Adrenal gland (tissue), 12 donors: ENCODE results near the gene WDR70. TPM values are rescaled to one million over a fixed set of nuclear protein-coding genes. Genes with fewer than 3 reads are reported as not detected.
A peak's percentile ranks its signal among the peaks of the same experiment; 100 is the strongest.
"Not testable (repeated sequence)": the region's sequence is repeated elsewhere in the genome, so short reads cannot be mapped to it uniquely, and the experiment has no call there.

Source experiments
- DNase-seq, 7 donors: peaks; one replicate each; pipeline ENCODE4 v3.0.0-alpha.2; 2019 to 2020
- H3K27ac ChIP-seq, 5 donors: fragments of 200-600 bp; sonication (generic) in 4 of 5; 1 replicate in 3 of 5; 2 replicates in 2 of 5; pipeline versions ENCODE4 v1.5.1 to v1.8.0; 2016 to 2020; ENCODE audit warnings: mild to moderate bottlenecking in 1 of 5
- H3K27me3 ChIP-seq: fragments of 200-600 bp; 2 replicates; pipeline ENCODE4 v1.8.0; 2021
- H3K36me3 ChIP-seq, 2 donors: fragments of 200-600 bp; replicated peaks in 1 of 2; 1 replicate in 1 of 2; 2 replicates in 1 of 2; pipeline versions ENCODE4 v1.5.1 to v1.8.0; 2018 to 2022
- H3K4me1 ChIP-seq, 2 donors: fragments of 200-600 bp; replicated peaks in 1 of 2; 1 replicate in 1 of 2; 2 replicates in 1 of 2; pipeline versions ENCODE4 v1.5.1 to v1.8.0; 2018 to 2021
- H3K4me3 ChIP-seq, 4 donors: fragments of 200-600 bp; sonication (generic) in 3 of 4; one replicate each; pipeline ENCODE4 v1.5.1; 2016 to 2018
- H3K9me3 ChIP-seq, 3 donors: fragments of 200-600 bp; sonication (generic) in 1 of 3; replicated peaks in 1 of 3; 1 replicate in 2 of 3; 2 replicates in 1 of 3; pipeline versions ENCODE4 v1.5.1 to v1.8.0; 2016 to 2021
- CTCF ChIP-seq, 6 experiments: fragments of 450-650 bp in 4 of 6; fragments of 200-600 bp in 2 of 6; sonication (generic) in 1 of 6; IDR thresholded peaks; 1 replicate in 5 of 6; 2 replicates in 1 of 6; pipeline versions ENCODE4 v1.5.1 to v1.8.0; 2016 to 2021; ENCODE audit warnings: antibody characterized with exemption in 6 of 6, mild to moderate bottlenecking in 2 of 6, moderate library complexity in 1 of 6
- POLR2A ChIP-seq, 2 donors: fragments of 450-650 bp; IDR thresholded peaks; one replicate each; pipeline ENCODE4 v1.6.1; 2017; ENCODE audit warnings: antibody characterized with exemption in 2 of 2, mild to moderate bottlenecking in 2 of 2, moderate library complexity in 1 of 2
- WGBS, 4 donors: extraction: QIAGEN DNeasy Blood & Tissue Kit in 2 of 4; methylation state at CpG; one replicate each; pipeline versions ENCODE4 v1.1.5 to v1.1.7; 2013 to 2017; 5-methylcytosine and 5-hydroxymethylcytosine counted together
- intact Hi-C, 2 donors: fragments of 100-400 bp; cut with DNase I; formaldehyde crosslinking; loops; one replicate each; pipeline versions ENCODE4 v1.14.1 to v1.15.0; 2022 to 2023
- polyA plus RNA-seq, 3 donors: library from polyadenylated mRNA; stranded (reverse); fragments of 200-250 nt in 2 of 3; fragments of 350-450 nt in 1 of 3; fragmentation: Illumina TruSeq in 1 of 3; extraction: RNeasy Lipid Tissue Mini Kit (QIAGEN cat#74804) in 1 of 3; gene quantifications; one replicate each; pipeline ENCODE4 v1.2.3, GENCODE V29; 2013 to 2014
- total RNA-seq, 9 donors: library from RNA; depleted of rRNA in 4 of 9; stranded (reverse); fragments of >200 nt in 4 of 9; fragments of 120-200 nt in 1 of 9; fragmentation: NEBNext Ultra II Directional in 1 of 9; extraction: Animal tissue kit (Norgen Biotek cat#: 25700) in 1 of 9; gene quantifications; one replicate each; pipeline versions ENCODE4 v1.1.0 to v1.2.4, GENCODE V29; 2013 to 2023
- donor health status: healthy with polysubstance abuse.
- donor health status: Bipolar disorder and iron deficiency.
- donor health status: DM: yes; HTN: yes; CAD: no.
- donor health status: DM: no; HTN: no; CAD: no.
- donor health status: DM: no; HTN: no; CAD: no.
- donor health status: DM: yes; HTN: yes; CAD: no.

WDR70 gene
- total and polyA plus RNA-seq, 12 donors = 9.2 to 42.6 (median 28.4) TPM

DNA sequence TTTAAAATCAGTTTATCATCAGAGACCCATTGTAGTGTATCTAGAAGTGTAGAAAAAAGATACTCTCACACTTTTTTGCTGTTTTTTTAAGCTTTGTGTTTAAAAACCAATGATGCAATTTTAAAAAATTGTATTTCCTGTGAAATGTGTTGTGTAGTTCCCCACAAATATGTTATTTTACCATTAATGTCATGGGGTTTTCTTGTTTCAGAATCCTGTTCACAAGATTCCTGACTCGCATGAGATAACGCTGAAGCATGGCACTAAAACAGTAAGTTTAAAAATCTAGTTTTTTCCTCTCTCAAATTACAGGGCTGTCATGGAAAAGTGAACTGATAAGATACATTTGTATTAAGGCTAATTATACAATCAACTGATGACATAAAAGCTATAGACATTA is 58.6 kb downstream of the WDR70 start:
- 95 to 99% (median 96%) methylated on average over 2 of the region's 2 CpGs for WGBS, 4 donors
- Histone ChIP-seq H3K9me3 (no peaks in the 10 kb centered on the region), H3K4me3 (no peak overlapping the region), H3K4me1 (peaks cover 0 to 8% of the 10 kb centered on the region in 2 donors), H3K27ac (no peak overlapping the region), H3K36me3 (no peaks in the 10 kb centered on the region), H3K27me3 (no peaks in the 10 kb centered on the region)
- no peak for DNase-seq
- intact Hi-C loops = no loop called here
- TF ChIP-seq CTCF (IDR thresholded peaks at IDR 0.05) = no peak
- no peak for TF ChIP-seq POLR2A (IDR thresholded peaks at IDR 0.05)

GRCh38 chr5:37445783-37446182 is 66.7 kb downstream of the WDR70 start:
- H3K4me1 ChIP-seq, H3K9me3 ChIP-seq, intact Hi-C loops, DNase-seq, H3K36me3 ChIP-seq, H3K27ac ChIP-seq, H3K27me3 ChIP-seq, H3K4me3 ChIP-seq: not testable (repeated sequence)
- 76 to 89% (median 85%) methylated on average over 3 of the region's 3 CpGs for WGBS, 4 donors

DNA sequence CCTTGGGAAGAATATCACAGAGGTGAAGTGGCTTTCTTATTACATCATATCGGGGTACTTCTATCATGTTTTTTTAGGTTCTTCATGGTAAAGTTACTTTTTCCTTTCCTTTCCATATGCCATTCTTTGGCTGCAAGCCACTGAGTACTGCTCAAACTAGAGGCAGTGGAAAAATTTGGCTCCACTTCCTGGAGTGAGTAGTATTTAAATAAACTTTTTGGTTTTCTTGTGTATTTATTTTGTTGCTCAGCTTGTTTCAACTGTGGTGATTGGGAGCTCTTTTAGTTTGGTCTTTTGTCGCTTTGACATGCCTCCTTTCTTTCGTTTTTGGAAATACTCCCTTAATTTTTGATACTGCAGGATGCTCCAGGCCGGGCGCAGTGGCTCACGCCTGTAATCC is 69.8 kb downstream of the WDR70 start:
- intact Hi-C loops = no loop called here
- Histone ChIP-seq H3K27me3 (no peaks in the 10 kb centered on the region), H3K4me3 (no peak overlapping the region), H3K9me3 (no peaks in the 10 kb centered on the region), H3K36me3 (peaks cover 0 to 5% of the 10 kb centered on the region in 2 donors), H3K27ac (no peak overlapping the region), H3K4me1 (no peaks in the 10 kb centered on the region)
- TF ChIP-seq POLR2A (IDR thresholded peaks at IDR 0.05) (no peak), CTCF (IDR thresholded peaks at IDR 0.05) (no peak)
- DNase-seq = no peak
- 95 to 99% (median 98%) methylated on average over 6 of the region's 6 CpGs for WGBS, 4 donors

- intact Hi-C loops, H3K4me1 ChIP-seq, DNase-seq, H3K27ac ChIP-seq, H3K27me3 ChIP-seq, H3K36me3 ChIP-seq, H3K4me3 ChIP-seq, H3K9me3 ChIP-seq: not testable (repeated sequence)
- whole genome bisulfite sequencing, 4 donors = 95 to 100% (median 99%) methylated on average over 3 of the region's 3 CpGs
Observed at GRCh38 chr5:37451991-37452390, 72.9 kb downstream of the WDR70 start.

GRCh38 chr5:37453252-37453651 is 74.1 kb downstream of the WDR70 start:
- H3K27me3 ChIP-seq, intact Hi-C loops, H3K9me3 ChIP-seq, H3K27ac ChIP-seq, H3K4me3 ChIP-seq, H3K36me3 ChIP-seq, DNase-seq, H3K4me1 ChIP-seq: not testable (repeated sequence)
- WGBS, 4 donors = 95 to 99% (median 98%) methylated on average over 6 to 7 of the region's 7 CpGs

DNA sequence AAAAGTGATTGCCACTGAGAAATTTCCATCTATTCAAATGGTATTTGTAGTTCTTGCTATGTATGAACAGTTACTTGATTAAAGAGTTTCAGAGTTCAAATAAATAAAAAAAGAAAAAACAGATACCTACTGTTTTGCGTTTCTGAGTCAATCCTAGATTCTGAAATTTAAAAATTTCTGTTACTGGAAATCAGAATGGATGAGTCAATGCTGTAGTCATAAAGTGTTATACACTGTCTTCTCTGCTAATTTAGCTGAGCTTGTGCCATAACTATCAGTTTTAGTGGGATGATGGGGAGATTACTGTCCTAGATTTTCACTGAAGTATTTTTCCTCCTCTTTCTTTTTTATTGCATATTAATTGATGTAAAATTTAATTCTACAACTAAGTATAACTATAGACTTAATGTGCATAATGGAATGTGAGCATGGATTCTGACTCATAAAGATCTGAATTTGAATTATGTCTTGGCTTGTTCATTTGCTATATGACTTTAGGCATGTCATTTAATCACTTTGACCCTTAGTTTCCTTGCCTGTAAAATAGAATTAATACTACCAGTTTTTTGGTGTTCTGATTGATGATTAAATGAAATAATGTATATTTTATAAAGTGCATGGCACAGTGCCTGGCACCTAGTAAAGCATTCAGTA is 75.4 kb downstream of the WDR70 start:
- H3K9me3 ChIP-seq, H3K36me3 ChIP-seq, intact Hi-C loops, H3K4me1 ChIP-seq, H3K27me3 ChIP-seq, DNase-seq, H3K4me3 ChIP-seq: not testable (repeated sequence)
- WGBS, 4 donors = 52 to 71% (median 65%) methylated on average over 1 of the region's 1 CpG
- peak overlapping the region in 1 of 5 donors; percentile 35 for H3K27ac ChIP-seq

GRCh38 chr5:37463191-37464051 is 84.3 kb downstream of the WDR70 start:
- H3K4me1 ChIP-seq, H3K9me3 ChIP-seq, H3K27me3 ChIP-seq, H3K27ac ChIP-seq, intact Hi-C loops, H3K36me3 ChIP-seq, DNase-seq, H3K4me3 ChIP-seq: not testable (repeated sequence)
- 87 to 89% (median 88%) methylated on average over 7 of the region's 7 CpGs for WGBS, 4 donors

- intact Hi-C loops, H3K9me3 ChIP-seq, H3K27me3 ChIP-seq, H3K36me3 ChIP-seq, H3K27ac ChIP-seq, DNase-seq, H3K4me3 ChIP-seq, H3K4me1 ChIP-seq: not testable (repeated sequence)
- 75 to 80% (median 77%) methylated on average over 2 of the region's 2 CpGs for WGBS, 4 donors
Observed at GRCh38 chr5:37464581-37464980, 85.5 kb downstream of the WDR70 start.

DNA sequence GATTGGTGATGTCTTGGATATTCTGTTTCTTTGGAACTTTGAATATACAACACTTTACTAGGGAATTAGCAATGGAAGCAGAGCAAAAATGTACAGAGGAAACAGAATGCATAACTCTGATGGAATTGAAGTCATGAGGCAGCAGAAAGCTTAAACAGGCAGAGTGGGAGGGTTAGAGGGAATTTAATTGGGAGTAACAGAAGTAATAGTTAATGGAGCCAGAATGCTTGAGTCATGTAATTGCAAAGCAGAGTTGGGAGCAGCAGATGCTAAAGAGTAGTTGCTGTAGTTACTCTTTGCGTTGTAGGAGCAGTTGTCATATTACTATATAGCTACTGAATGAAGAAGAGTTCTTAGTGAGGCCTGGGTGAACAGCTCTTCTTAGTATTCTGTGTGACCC is 90.3 kb downstream of the WDR70 start:
- intact Hi-C loops, H3K27me3 ChIP-seq, H3K27ac ChIP-seq, H3K36me3 ChIP-seq, H3K4me1 ChIP-seq, H3K4me3 ChIP-seq, DNase-seq: not testable (repeated sequence)
- H3K9me3 ChIP-seq = peaks cover 0 to 12% (median 0%) of the 10 kb centered on the region in 3 donors
- WGBS, 4 donors = 85 to 98% (median 88%) methylated on average over 1 of the region's 1 CpG
